ENCODE results near the gene NT5DC2. TPM values are rescaled to one million over a fixed set of nuclear protein-coding genes. Genes with fewer than 3 reads are reported as not detected.

NT5DC2 gene
- total and polyA plus RNA-seq, 2 experiments from 2014 or later, result 166 to 167 TPM

- H3K79me2 ChIP-seq, result no peaks in the 10 kb centered on the region
- no peak overlapping the region for H3K4me3 ChIP-seq
- H3K27ac ChIP-seq, result no peak overlapping the region
- H4K20me1 ChIP-seq (ENCODE audit: insufficient read depth, poor library complexity, severe bottlenecking), result no peaks in the 10 kb centered on the region
- TF ChIP-seq EZH2 (IDR thresholded peaks at IDR 0.05; ENCODE audit: borderline replicate concordance), result no peak
- TF ChIP-seq CTCF (IDR thresholded peaks at IDR 0.05; ENCODE audit: poor library complexity), result no peak
- TF ChIP-seq EZH2phosphoT487 (IDR thresholded peaks at IDR 0.05; ENCODE audit: low read depth, severe bottlenecking, unreplicated experiment), result no peak
- no peak overlapping the region for H2AFZ ChIP-seq
- no peaks in the 10 kb centered on the region for H3K27me3 ChIP-seq
- H3K36me3 ChIP-seq (replicated peaks; ENCODE audit: insufficient read depth, low read depth), result no peaks in the 10 kb centered on the region
- 91% methylated on average over 7 of the region's 7 CpGs for WGBS (ENCODE audit: low lambda C conversion rate, missing lambda C conversion rate)
- H3K9me2 ChIP-seq (replicated peaks; ENCODE audit: insufficient read depth), result no peaks in the 10 kb centered on the region
- no peaks in the 10 kb centered on the region for H3K4me1 ChIP-seq (ENCODE audit: insufficient read depth)
- H3K9me3 ChIP-seq (ENCODE audit: low read depth), result no peaks in the 10 kb centered on the region
- DNase-seq (ENCODE audit: low spot score), result no peak
- no peak overlapping the region for H3K4me2 ChIP-seq
Observed at GRCh38 chr3:52493232-52494017, 40.2 kb downstream of the NT5DC2 start.

- H3K27me3 ChIP-seq, result no peaks in the 10 kb centered on the region
- 96% methylated on average over 21 of the region's 21 CpGs for WGBS (ENCODE audit: low lambda C conversion rate, missing lambda C conversion rate)
- H3K4me1 ChIP-seq (ENCODE audit: insufficient read depth), result no peaks in the 10 kb centered on the region
- H3K4me2 ChIP-seq, result no peak overlapping the region
- no peak overlapping the region for H2AFZ ChIP-seq
- no peak overlapping the region for H3K27ac ChIP-seq
- TF ChIP-seq CTCF (IDR thresholded peaks at IDR 0.05; ENCODE audit: poor library complexity), result no peak
- no peak for TF ChIP-seq EZH2phosphoT487 (IDR thresholded peaks at IDR 0.05; ENCODE audit: low read depth, severe bottlenecking, unreplicated experiment)
- no peak for TF ChIP-seq EZH2 (IDR thresholded peaks at IDR 0.05; ENCODE audit: borderline replicate concordance)
- H3K9me3 ChIP-seq (ENCODE audit: low read depth), result no peaks in the 10 kb centered on the region
- H3K9me2 ChIP-seq (replicated peaks; ENCODE audit: insufficient read depth), result no peaks in the 10 kb centered on the region
- H3K79me2 ChIP-seq, result no peaks in the 10 kb centered on the region
- DNase-seq (ENCODE audit: low spot score), result no peak
- H4K20me1 ChIP-seq (ENCODE audit: insufficient read depth, poor library complexity, severe bottlenecking), result no peaks in the 10 kb centered on the region
- H3K36me3 ChIP-seq (replicated peaks; ENCODE audit: insufficient read depth, low read depth), result no peaks in the 10 kb centered on the region
- H3K4me3 ChIP-seq, result no peak overlapping the region
Observed at GRCh38 chr3:52492059-52492458, 41.6 kb downstream of the NT5DC2 start.

GRCh38 chr3:52490939-52491526 lies 42.6 kb downstream of the NT5DC2 start:
- TF ChIP-seq EZH2phosphoT487 (IDR thresholded peaks at IDR 0.05; ENCODE audit: low read depth, severe bottlenecking, unreplicated experiment) (no peak), CTCF (IDR thresholded peaks at IDR 0.05; ENCODE audit: poor library complexity) (no peak)
- Histone ChIP-seq H3K36me3 (replicated peaks; ENCODE audit: insufficient read depth, low read depth) (no peaks in the 10 kb centered on the region), H3K4me2 (no peak overlapping the region), H2AFZ (no peak overlapping the region), H3K27me3 (no peaks in the 10 kb centered on the region), H3K27ac (no peak overlapping the region), H3K9me2 (replicated peaks; ENCODE audit: insufficient read depth) (no peaks in the 10 kb centered on the region), H3K4me3 (no peak overlapping the region), H4K20me1 (ENCODE audit: insufficient read depth, poor library complexity, severe bottlenecking) (no peaks in the 10 kb centered on the region), H3K9me3 (ENCODE audit: low read depth) (no peaks in the 10 kb centered on the region), H3K79me2 (no peaks in the 10 kb centered on the region), H3K4me1 (ENCODE audit: insufficient read depth) (no peaks in the 10 kb centered on the region)
- 91% methylated on average over 16 of the region's 23 CpGs for WGBS (ENCODE audit: low lambda C conversion rate, missing lambda C conversion rate)
- no peak for DNase-seq (ENCODE audit: low spot score)
